Frontal cortex (tissue), 1 donor: ENCODE measurements around the gene RASSF4. TPM values are rescaled to one million over a fixed set of nuclear protein-coding genes. Genes with fewer than 3 reads are reported as not detected.

Experiments
- total RNA-seq: library from RNA; depleted of rRNA; stranded (reverse); fragments of >200 nt; gene quantifications from one replicate; pipeline ENCODE4 v1.2.3, GENCODE V29; 2014

The RASSF4 gene
- total RNA-seq, 1 donor from 2014 or later = 8.6 TPM

Other genes with a start within 250 kb of the RASSF4 start
- not detected for gene TMEM72, start 48.5 kb upstream of the RASSF4 start, total RNA-seq
- gene DEPP1, start 19.0 kb downstream of the RASSF4 start, total RNA-seq = 4.1 TPM
- 46.9 TPM for gene ZNF22, start 41.1 kb downstream of the RASSF4 start, total RNA-seq